GM19397 (cell line): Measurements from ENCODE around the gene DNAL1.
"Not testable (repeated sequence)": the region's sequence is repeated elsewhere in the genome, so short reads cannot be mapped to it uniquely, and the experiment has no call there.

Experiments
- ATAC-seq: cut with Tn5 transposase; IDR thresholded peaks from one replicate; pipeline ENCODE4 v1.9.1; 2021; ENCODE audit warnings: mild to moderate bottlenecking, moderate library complexity; ENCODE audit not compliant: unreplicated experiment

The DNAL1 gene, protein sequence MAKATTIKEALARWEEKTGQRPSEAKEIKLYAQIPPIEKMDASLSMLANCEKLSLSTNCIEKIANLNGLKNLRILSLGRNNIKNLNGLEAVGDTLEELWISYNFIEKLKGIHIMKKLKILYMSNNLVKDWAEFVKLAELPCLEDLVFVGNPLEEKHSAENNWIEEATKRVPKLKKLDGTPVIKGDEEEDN

DNA sequence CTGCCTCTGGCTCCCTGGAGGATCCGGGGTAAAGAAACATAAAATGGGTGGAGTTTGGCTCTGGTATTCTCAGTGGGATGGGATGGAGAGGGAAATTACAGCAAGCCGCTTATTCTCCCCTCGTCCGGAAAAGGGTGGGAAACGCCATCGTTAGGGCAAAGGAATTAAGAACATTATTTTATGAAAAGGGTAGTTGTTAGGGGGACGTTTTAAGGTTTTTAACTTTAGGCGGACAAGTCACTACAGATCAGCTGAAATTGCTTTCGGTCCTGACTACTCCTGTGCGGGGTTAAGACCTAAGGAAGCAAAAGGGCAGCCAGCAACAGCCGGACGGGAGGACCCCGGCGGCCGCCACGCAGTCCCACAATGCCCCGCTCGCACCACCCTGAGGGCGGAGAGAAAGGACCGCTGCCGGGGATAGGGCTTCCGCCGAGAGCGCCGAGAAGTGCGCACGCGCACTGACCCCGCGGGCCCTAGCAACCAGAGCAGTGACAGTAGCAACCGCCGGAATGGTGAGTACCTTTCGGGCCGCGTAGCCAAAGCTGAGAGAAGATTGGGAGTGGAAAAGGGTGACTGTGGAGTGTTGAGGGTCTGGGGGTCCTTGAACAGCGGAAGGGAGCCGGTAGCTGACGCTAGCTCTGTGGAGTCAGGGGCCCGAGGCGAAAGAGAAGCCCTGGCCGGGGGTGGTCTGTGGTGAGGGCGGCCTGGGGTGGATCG, at the start of gene DNAL1:
TSS of gene DNAL1 (plus strand) at position 456 of the 717 bp plus-strand sequence. CDS start at position 510, 54 bp downstream.
- ATAC-seq = peak; percentile 99

DNA sequence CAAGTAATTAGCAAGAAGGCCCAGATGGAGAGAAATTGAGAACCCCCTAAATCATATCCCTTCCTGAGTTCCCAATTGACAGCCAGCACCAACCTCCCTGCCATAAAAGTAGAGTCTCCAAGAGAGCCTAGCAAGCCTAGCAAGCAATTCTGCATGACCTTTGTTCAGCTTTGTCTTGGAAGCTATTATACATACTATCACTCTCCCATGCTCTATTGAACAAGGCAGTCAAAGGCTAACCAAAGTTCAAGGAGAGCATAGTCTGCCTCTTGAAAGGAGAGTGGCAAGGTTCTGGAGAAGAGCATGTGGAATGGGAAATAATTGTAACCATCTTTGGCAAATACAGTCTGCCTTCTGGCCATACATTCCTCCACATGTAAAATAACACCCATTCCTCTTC, 45.3 kb upstream of the DNAL1 start:
- ATAC-seq = no peak

DNA sequence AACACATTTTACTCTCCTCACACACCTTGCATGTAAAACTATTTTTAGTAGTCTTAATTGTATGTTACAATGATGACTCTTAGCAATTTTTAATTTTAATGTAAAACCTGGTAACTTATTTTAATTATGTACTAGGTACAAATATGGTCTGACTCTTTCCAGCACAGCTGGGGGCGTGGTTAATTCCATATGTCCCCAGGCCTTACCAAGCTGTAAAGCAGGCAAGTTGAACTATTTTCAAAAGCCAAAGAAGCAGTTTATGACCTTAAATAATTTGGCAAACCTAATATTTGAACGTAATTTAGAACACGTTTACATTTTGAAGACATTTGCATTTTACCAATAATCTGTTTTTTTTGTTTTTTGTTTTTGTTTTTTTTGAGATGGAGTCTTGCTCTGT, 41.8 kb upstream of the DNAL1 start:
- ATAC-seq = no peak

DNA sequence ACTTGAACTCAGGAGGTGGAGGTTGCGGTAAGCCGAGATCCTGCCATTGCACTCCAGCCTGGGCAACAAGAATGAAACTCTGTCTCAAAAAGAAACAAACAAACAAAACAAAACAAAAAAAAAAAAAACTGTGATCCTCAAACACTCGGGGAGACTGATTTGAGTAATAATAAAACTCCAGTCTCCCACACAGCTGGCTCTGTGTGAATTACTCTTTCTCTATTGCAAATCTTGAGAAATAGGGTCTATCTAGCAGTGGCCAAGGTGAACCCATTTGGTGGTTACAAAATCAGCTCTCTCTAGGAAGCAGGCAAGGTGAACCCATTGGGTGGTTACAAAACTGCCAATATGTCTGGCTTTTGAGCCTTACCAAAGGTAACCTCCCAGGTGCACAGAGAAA, 38.5 kb upstream of the DNAL1 start:
- no peak for ATAC-seq

DNA sequence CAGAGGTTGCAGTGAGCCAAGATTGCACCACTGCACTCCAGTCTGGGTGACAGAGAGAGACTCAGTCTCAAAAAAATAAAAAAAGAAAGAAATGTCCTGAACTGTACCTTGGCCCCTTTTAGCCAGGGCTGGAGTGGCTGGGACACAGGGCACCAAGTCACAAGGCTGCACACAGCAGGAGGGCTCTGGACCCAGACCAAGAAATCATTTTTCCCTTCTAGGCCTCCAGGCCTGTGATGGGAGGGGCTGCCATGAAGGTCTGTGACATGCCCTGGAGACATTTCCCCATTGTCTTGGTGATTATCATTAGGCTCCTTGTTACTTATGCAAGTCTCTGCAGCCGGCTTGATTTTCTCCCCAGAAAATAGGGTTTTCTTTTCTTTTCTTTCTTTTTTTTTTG, 37.5 kb upstream of the DNAL1 start:
- ATAC-seq = no peak

DNA sequence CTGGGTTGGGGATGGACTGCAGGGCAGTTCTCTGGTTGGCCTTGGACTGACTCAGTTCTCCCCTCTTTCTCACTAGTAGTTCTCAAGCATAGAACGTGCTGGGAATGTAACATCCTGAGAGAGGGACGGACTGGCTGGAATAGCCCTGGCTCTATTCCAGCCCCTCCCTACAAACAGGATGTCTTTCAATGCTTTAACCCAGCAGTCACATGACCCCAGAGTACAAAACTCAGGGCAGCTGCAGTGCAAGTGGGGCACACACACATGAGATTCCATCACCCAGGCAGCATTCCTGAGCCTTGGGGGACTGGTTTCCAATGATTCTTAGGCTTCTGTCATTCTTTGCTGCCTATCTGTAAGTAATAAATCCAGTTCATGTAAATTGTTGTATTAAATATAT, 34.1 kb upstream of the DNAL1 start:
- no peak for ATAC-seq

DNA sequence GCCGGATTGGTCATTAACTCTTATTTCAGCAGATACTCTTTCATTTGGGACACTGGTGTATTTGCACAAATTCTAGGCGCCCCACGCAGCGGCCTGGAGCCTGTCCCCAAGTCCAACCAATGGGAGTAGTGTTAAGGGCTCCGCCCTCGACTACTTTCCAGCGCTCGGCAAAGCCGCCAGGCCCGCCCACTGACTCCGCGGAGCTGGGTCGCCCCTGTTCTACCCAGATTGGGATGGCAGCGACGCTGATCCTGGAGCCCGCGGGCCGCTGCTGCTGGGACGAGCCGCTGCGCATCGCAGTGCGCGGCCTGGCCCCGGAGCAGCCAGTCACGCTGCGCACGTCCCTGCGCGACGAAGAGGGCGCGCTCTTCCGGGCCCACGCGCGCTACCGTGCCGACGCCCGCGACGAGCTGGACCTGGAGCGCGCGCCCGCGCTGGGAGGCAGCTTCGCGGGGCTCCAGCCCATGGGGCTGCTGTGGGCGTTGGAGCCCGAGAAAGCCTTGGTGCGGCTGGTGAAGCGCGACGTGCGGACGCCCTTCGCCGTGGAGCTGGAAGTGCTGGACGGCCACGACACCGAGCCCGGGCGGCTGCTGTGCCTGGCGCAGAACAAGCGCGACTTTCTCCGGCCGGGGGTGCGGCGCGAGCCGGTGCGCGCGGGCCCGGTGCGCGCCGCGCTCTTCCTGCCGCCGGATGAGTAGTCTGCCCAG, 32.3 kb upstream of the DNAL1 start, which contains the start of gene ACOT6:
TSS of gene ACOT6 (plus strand) at position 179 of the 707 bp plus-strand sequence. CDS start at position 234, 55 bp downstream.
- ATAC-seq = peak; percentile 76

GRCh38 chr14:73613046-73613383, 31.8 kb upstream of the DNAL1 start:
- ATAC-seq = no peak

DNA sequence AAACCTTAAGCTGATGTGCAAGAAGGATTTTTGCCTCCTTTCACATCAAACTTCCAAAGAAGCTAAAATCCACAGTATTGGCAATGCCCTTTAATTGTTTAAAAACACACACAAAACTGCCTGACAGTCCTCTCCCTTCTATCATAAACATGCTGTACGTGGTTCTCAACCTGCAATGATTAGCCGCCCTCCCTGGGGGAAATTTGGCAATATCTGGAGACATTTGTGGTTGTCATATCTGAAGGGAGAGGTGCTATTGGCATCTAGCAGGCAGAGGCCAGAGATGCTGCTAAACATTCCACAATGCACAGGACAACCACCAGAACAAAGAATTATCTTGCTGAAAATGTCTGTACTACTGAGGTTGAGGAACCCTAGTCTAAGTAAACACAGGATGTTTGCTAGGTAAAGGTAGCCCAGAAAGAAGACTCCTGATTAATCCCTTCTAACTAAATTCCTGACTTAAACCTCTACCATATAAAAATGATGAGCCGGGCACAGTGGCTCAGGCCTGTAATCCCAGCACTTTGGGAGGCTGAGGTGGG, 31.3 kb upstream of the DNAL1 start:
- ATAC-seq = no peak

DNA sequence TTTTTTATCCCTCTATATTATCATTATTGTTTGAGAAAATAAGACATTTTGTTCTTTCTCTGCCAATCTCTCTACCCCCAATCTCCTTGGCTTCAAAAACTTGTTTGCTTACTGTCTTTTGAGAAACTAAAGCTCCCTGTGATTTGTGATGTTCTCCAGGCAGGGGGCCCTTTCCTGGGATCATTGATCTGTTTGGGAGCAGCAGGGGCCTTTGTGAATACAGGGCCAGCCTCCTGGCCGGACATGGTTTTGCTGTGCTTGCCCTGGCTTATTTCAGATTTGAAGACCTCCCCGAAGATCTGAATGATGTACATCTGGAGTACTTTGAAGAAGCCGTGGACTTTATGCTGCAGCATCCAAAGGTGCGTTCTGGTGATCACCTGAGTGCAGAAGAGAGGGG, 28.0 kb upstream of the DNAL1 start:
- ATAC-seq = no peak

- no peak for ATAC-seq
Observed at GRCh38 chr14:73619524-73619923, 25.3 kb upstream of the DNAL1 start.

DNA sequence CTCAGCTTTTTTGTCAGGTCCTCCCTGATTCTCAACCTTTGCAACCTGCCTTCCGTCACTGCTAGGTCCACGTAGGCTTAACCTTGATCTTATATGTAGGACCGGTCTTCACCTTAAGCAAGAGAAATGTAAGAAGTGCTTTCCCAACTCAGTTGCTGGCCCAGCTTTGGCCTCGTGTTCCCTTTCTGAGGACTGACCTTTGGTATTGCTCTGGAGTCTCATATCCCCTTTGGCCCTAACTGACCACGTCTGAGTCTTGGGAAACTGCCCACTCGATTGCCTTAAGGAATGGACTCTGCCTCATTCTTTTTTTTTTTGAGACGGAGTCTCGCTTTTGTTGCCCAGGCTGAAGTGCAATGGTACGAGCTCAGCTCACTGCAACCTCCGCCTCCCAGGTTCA, 24.5 kb upstream of the DNAL1 start:
- no peak for ATAC-seq

GRCh38 chr14:73623504-73624054, 21.2 kb upstream of the DNAL1 start:
- no peak for ATAC-seq

- no peak for ATAC-seq
Observed at GRCh38 chr14:73625706-73626105, 19.1 kb upstream of the DNAL1 start.

DNA sequence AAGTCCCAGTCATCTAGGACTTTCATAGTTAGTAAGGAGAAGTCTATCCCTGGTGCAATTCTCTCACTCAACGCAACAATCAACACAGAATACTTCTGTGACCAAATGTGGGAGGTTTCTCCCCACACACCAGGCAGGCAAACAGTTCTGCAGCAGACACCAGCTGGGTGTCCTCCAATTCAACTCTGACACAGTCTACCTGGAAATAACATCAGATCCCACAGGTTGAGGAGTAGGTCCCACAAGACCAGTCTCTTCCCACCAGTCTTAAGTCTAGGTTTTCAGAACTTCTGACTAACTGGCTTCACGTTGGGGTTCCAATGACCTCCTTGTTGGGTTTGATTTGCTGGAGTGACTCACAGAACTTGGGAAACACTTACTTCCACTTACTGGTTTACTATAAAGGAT, 17.6 kb upstream of the DNAL1 start:
- no peak for ATAC-seq

- no peak for ATAC-seq
Observed at GRCh38 chr14:73630009-73630780, 14.6 kb upstream of the DNAL1 start.

- ATAC-seq = no peak
Observed at GRCh38 chr14:73633116-73634010, 11.4 kb upstream of the DNAL1 start.

DNA sequence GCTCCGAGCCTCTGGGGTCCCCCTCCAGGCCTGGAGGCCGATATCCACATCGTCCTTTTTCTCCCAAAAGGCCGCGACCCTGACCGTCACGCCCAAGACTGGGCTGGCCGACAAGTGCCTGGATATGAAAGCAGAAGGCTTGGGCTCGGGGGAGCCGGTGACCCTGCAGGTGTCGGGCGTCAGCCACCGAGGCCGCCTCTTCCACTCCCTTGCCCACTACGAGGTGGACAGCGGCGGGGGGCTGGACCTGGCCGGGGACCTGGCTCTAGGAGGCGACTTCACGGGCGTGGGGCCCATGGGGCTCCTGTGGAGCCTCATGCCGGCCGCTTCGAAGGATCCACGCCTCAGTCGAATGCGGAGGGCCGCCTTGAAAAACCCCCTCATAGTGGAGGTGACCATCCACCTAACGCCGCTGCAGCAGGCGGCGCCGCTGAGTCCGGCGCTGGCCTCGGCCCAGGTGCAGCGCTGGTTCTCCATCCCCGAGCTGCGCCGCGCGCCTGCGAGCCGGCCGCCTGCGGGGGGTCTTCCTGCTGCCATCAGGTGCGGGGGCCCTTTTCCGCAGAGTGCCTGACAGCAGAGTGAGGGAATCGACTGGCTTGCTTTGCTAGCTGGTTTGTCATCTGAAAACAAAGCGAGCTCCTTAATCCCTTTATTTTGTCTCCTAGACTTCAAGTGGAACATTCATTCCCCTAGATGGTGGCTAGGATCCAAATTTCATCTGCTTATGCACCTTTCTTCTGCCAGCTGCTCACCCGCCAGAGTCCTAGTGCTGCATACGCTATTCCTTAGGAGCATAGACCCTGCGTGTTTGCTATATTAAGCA, 10.6 kb upstream of the DNAL1 start:
- no peak for ATAC-seq

DNA sequence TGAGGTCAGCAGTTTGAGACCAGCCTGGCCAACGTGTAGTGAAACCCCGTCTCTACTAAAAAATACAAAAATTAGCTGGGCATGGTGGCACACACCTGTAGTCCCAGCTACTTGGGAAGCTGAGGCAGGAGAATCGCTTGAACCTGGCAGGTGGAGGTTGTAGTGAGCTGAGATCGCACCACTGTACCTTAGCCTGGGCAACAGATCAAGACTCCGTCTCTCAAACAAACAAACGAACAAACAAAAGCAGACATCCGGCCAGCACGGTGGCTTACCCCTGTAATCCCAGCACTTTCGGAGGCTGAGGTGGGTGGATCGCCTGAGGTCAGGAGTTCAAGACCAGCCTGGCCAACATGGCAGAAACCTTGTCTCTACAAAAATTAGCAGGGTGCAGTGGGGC, 8.4 kb upstream of the DNAL1 start:
- ATAC-seq = not testable (repeated sequence)
